Hematopoietic multipotent progenitor cell treated with erythropoietin and hydrocortisone succinate and interleukin-3 and kit ligand, for 17 days (in vitro differentiated cells): ENCODE results near the gene NEK9.
"Not testable (repeated sequence)": the region's sequence is repeated elsewhere in the genome, so short reads cannot be mapped to it uniquely, and the experiment has no call there.

Experiments used
- DNase-seq: peaks from one replicate; pipeline ENCODE4 v3.0.0-alpha.2; 2015; ENCODE audit warnings: low spot score

Gene NEK9

GRCh38 chr14:75107186-75107585 is 19.7 kb downstream of the NEK9 start:
- DNase-seq = no peak

GRCh38 chr14:75101491-75101890 is 25.4 kb downstream of the NEK9 start:
- no peak for DNase-seq

GRCh38 chr14:75098682-75099081 is 28.2 kb downstream of the NEK9 start:
- DNase-seq = no peak

- DNase-seq = no peak
Measured at GRCh38 chr14:75098212-75098611, 28.6 kb downstream of the NEK9 start.

GRCh38 chr14:75096959-75097358 is 29.9 kb downstream of the NEK9 start:
- DNase-seq = no peak

GRCh38 chr14:75095690-75096089 is 31.2 kb downstream of the NEK9 start:
- no peak for DNase-seq

GRCh38 chr14:75094896-75095295 is 32.0 kb downstream of the NEK9 start:
- no peak for DNase-seq

GRCh38 chr14:75092698-75093097 is 34.1 kb downstream of the NEK9 start:
- DNase-seq = no peak

GRCh38 chr14:75091251-75091650 is 35.6 kb downstream of the NEK9 start:
- DNase-seq = no peak

- DNase-seq = no peak
Measured at GRCh38 chr14:75090353-75090752, 36.5 kb downstream of the NEK9 start.

- peak; percentile 76 for DNase-seq
Measured at GRCh38 chr14:75088566-75089373, 38.1 kb downstream of the NEK9 start.

- DNase-seq = no peak
Measured at GRCh38 chr14:75088153-75088552, 38.7 kb downstream of the NEK9 start.

GRCh38 chr14:75084513-75084912 is 42.3 kb downstream of the NEK9 start:
- DNase-seq = no peak

GRCh38 chr14:75083271-75083670 is 43.6 kb downstream of the NEK9 start:
- DNase-seq = no peak

- no peak for DNase-seq
Measured at GRCh38 chr14:75081660-75082229, 45.1 kb downstream of the NEK9 start.

GRCh38 chr14:75079521-75079920 is 47.3 kb downstream of the NEK9 start:
- no peak for DNase-seq

- DNase-seq = no peak
Measured at GRCh38 chr14:75077794-75078193, 49.1 kb downstream of the NEK9 start.

- DNase-seq = no peak
Measured at GRCh38 chr14:75070383-75070782, 56.5 kb downstream of the NEK9 start.

- DNase-seq = no peak
Measured at GRCh38 chr14:75069811-75070145, 57.1 kb downstream of the NEK9 start.

GRCh38 chr14:75069121-75069810 is 57.6 kb downstream of the NEK9 start, which contains the start of gene ZC2HC1C:
Gene ZC2HC1C (plus strand): TSS chr14:75069641. CDS start chr14:75070574, 933 bp downstream.
- peak; percentile 79 for DNase-seq

GRCh38 chr14:75068294-75069120 is 58.3 kb downstream of the NEK9 start:
- no peak for DNase-seq

- not testable (repeated sequence) for DNase-seq
Measured at GRCh38 chr14:75067765-75068164, 59.1 kb downstream of the NEK9 start.
